G401.6 (cell line): ENCODE results near the gene C3orf62.

Experiments
- FAIRE-seq: peaks from 2 replicates; lab custom pipeline; 2012; peaks lifted over from hg19 to GRCh38; lab: Jason Lieb, UNC

The C3orf62 gene

DNA sequence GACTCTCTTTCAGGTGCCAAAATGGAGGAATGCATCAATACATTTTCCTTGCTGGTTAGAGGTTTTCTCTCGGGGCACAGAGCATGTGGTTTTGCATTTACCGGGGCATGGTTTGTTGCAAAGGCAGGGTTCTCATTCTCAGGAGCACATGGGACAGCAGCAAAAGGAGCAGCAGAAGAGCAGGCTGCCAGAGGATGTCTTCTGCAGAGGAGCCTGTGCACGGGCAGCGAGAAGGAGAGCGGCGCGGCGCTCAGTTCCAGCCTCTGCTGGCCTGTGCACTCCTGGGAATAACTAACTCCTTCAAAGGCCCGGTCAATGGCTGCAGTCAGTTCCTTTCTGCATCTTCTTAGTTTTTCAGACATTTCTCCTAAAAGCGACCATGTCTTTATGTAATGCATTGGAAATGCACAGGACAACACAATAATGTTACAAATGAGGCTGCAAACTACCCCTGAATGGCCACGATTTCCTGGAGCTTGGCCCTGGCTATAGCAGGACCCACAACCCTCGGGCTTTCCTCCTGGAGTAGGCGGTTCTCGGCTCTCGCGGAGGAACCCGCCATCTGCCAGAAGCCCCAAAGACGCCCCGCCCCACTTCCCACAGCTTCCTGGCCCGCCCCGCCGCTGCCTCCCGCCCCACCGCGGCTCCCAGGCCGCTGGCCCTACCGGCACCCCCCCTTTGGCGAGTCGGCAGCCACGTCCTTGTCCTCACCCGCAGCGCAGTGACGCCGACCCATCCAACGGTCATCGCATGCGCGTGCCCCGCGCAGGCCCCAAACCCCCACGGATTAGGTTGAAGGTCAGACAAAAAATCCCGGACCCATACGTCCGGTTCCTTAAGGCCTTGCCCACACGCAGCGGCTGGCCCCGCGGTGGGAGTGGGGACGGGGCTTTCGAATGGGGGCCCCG lies at the start of gene C3orf62:
Gene C3orf62 (minus strand): TSS at position 758 of the 908 bp plus-strand sequence. CDS start 360 bp downstream, at position 398.
- FAIRE-seq, result no peak

DNA sequence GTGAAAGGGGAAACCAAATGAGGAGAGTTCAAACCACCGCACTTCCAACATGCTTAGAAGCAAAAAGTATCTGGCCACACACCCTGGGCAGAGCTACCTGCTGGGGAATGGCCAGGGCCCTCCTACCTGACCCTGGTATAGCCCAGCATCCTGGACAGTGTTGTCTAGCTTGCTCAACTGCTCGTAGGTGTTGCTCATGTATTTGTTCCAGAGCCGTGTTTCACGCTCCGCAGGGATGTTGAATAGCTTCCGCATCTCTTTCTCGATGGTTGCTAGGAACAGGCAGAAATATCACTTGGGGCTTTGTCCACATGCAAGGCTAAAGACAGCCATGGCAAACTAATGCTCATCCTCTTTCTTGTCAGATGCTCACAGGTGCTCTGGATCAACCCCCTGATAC lies 47.7 kb upstream of the C3orf62 start:
- FAIRE-seq, result no peak

DNA sequence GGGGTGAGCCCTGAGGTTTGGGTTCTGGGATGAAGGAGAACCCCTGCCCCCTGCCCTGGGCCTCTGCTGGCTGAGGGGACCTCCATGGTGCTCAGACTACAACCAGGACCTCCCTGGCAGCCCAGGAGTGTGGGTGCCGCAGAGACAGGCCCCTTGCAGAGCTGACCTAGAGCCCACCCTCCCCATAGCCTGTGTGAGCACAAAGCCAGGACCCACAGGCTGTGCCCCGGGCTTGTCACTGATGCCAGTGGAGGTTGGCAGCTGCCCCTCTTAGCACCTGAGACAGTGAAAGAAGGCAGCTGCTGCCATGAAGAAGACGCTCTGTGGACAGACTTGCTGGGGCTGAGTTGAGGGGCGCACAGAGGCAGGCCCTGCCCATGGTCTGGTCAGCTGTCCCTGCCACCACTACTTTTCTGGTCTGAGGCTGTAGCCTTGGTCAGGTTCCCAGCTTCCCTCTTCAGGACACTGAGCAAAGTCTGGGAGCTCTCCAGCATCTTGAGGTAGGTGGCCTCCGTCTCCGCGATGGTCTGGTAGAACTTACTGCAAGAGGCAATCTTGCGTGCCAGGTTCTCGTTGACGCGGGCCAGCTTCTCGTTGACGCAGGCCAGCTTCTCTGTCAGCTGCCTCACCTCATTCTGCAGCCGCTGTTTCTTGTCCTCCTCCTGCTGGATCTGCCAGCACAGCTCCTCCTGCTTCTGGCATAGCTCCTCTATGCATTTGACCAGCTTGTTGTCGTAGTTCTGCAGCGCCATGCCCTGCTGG lies 39.8 kb upstream of the C3orf62 start:
- FAIRE-seq, result no peak

DNA sequence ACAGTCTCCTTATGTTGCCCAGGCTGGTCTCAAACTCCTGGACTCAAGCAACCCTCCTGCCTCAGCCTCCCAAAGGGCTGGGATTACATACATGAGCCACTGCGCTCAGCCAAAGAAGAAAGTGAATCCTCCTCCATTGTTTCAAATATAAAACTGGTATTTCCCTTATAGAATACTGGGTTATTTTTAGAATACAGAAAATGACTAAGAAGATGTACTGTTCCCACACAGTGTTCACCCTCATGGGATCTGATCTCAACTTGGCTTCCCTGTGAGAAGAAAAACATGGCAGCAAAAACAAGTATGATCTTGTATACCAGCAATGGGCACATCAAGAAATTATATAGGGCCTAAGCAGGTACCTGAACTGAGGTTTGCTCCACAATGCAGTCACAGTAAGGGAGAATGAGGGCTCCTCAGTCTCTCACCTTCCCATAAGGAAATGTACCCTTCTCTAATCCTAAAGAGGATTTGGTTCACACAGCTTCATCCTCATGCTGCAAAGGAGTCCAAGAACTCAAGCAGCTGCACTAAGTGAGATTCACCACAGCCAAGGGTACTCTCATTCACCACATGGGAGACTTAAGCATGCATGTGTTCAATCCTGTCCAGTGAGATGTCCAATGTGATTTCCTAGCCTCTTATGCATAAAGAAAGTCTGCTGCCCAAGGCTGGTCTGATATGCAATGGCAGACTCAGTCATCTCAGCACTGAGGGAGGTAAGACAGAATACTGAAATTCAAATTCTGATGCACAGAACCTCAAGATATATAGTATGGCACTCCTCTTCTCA lies 37.1 kb upstream of the C3orf62 start:
- FAIRE-seq, result no peak

DNA sequence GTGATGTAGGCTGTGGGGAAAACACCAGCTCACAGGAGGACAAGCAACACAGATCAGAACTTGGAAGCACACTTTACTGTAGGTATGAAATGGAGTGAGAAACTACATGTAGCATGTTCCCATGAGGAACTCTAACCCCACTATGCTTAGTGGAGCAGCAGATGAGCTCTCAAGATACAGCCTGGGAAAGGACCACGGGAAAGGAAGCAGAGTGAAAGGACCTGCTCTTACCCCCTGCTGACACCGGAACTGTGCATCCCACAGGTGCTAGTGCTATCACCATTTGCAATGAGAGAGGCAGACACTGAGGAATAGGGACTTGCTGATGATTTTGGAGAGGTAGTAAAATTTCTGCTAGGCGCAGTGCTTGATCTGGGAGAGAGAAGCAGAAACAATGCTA lies 34.3 kb upstream of the C3orf62 start:
- FAIRE-seq, result no peak

DNA sequence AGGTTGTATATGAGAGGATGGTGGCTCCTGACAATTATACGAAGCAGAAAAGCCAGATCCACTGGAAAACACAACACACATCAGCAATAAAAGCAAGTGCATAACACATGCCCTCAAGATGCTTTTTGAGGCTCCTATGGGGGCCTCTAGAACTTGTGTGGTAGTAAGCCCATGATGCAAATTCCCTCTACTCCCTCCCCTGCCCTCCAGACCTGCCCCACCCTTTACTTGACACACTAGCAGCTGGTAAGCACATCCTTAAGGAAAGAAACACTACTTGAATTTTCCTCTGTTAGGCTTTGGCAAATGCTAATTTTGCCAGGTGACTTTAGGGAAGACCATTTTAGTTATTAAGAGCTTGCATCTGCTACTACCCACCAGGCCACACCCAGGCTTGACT lies 33.6 kb upstream of the C3orf62 start:
- no peak for FAIRE-seq

DNA sequence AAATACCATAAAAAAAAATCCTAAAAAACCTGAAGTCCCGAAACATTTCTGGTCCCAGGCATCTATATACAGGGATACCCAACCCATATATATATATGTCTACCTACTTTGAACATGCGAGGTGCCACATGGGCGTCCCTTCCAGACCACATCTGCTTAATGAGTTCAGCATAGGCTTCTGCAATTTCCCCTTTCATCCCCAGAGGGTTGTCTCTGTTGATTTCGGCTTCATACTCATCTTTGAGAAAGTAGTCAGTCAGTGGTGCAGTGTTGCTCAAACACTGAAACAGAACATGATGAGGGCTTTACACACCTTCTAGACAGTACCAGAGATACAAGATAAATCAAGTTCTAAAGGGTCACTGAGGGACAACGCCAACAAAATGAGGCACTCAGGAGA lies 28.6 kb upstream of the C3orf62 start:
- FAIRE-seq, result no peak

DNA sequence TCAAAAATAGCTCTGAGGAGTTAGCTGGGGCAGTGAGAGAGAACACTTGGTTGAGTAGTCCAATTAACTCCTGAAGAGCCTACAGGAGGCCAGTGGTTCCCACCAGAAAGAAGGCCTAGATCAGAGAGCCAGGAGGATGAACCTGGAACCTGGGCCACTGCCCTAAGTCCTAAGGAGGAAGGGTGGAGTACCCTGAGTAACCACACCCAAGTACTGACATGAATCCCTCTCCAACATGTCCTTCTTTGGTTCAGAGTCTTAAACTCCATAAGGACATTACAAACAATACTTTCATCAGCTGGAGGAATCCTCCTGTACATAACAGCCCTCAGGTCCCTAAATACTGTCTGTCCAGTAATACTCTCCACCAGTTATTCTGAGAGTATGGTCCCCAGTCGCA lies 25.6 kb upstream of the C3orf62 start:
- FAIRE-seq, result no peak

DNA sequence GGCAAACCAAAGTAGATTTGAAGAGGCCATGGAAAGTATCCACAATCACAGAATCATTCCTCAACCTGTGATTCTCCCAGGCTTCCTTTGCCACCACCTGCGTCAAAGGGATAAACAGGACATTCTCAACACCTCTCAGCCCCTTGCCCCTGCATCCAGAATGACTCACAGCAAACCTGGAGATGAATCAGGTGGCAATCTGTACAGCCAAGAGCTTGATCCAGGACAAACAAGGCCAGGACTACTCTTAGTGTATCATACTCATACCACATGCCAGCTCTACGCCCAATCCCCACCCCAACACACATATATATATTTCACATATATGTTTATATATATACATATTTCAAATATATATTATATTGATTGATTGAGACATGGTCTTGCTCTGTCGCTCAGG lies 23.6 kb upstream of the C3orf62 start:
- FAIRE-seq, result no peak

DNA sequence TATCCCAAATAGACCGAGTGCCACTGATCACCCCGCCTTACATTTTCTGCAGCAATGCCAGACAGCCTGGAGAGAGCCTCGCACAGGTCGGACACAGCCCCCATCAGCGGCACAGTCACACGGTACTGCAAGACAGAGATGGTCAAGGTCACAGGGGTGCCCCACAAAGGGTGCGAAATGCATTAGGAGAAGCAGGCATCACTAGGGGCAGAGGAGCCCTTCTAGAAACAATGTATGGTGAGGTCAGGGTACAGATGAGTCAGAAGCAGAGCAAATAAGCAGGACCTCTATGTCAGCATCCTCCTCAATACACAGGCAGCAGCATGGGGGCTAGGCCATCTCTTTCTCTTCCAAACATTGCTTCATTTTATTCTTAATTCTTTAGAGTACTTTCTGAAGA lies 21.5 kb upstream of the C3orf62 start:
- no peak for FAIRE-seq

DNA sequence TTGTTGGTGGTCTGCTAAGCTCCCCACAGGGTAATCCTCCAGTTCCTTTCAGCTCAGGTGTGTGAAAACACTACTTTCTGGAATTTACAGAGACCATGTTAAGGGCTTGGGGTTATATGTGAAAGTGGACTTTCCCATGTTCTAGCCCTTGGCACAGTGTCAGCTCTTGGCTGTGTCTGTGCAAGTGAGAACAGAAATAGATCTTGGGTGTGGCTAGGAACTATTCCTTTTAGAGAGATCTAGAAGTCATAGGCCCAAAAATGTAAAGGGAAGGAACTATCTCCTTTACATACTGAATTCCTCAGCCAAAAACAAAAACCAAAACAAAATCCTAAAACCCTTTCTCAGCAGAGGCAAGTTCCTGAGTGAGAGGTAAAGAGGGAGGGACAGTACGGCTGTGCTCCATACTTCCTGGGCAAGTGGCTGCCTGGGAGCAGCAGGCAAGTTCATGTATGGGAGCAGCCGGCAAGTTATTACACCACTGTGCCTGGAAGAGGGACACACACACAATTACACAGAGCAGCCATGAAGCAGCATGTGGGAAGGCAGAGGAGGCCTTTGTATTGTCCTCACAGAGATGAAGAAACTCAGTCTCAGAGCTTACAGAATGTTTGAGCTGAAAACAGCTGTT lies 19.9 kb upstream of the C3orf62 start:
- no peak for FAIRE-seq

DNA sequence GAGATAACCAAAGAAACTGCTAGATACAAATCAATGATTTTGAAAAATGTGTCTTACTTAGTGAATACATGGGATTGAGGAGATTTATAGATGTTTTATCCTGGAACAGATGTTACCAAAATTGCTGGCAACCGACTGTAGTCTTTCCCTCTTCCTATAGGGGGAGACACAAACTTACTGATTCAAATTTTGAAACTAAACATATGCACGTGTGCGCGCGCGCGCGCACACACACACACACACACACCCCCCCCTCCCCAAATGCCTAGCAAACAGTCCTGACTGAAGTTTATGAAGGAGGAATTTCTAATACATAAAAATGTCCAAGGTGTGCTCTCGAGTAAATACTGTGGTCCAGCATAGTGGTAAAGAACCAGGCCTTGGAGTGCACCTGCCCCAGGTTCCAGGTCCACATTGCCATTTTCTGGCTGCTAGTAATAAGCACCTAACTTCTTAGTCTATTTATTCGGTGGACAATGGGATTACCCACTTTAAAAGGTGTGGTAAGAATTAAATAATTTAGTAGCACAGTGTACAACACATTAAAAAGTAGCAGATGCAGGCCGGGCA lies 18.5 kb upstream of the C3orf62 start:
- FAIRE-seq, result peak; percentile 21

DNA sequence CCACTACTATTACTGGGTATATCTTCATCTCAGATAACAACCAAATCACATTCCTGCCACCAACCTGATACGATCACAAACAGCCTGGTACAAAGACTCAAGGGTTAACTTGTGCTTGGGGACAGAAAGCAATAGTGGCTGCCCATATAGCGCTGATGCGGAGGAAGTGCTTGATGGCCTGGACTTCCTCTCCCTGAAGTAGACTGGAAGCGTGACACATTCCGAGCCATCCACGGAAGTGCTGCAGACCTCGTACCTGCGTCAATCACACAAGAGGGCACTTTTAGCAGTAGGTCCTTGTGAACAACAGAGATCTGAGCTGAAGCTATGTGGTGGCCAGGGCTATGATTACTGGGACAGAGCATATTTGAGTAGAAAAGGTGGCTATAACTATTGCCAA lies 17.3 kb upstream of the C3orf62 start:
- FAIRE-seq, result no peak

DNA sequence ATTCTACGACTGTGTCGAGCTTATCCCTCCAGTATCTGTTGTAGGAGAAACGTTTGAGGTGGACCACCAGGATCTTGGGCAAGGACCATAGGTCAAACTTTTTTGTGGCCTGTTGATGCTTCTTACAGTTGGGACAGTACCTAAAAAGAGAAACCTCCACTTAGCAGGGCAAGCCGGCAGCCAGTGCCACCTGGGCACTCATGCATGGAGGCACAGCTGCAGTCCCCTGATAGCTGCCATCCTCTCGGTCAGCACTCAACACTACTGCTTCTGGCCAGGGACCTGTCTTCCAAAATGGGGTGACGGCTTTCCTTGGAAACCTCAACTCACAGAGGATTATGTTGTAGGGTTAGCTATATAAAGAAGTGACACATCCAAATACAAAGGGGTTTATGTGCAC lies 7.0 kb upstream of the C3orf62 start:
- FAIRE-seq, result no peak

DNA sequence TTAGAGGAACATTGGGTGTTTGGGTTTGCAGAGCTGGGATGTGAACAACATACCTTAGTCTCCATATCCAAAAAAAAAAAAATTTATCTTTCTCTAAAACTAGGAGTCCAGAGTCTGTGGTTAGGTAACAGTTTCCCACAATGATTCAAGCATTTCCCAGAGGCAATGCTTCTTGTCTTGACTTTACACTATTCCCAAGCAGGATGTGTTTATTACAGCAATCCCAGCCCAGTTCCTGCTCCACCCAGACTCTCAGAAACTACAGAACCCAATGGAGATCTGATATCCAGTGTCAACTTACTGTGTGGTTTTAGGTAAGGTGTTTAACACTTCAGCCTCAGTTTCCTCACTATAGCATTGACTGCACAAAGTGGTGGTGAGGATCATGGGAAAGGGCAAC lies 2.3 kb upstream of the C3orf62 start:
- FAIRE-seq, result no peak

DNA sequence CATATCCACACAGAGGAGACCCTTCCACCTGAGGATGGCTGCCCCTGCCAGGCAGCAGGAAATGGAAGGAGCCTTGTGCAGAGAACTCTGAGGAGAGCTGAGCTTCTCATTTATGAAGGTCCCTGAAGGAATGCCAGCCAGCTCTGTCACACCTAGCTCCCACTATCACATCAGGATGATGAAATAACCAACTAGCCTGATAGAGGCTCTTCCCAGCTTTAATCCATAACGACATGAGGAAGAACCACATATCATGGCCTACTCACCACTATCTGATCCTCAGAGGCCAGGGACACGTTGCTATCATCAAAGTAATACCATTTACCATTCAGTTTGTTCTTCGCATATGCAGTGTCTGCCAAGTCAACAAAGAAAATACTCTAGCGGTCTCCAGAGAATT lies 1.5 kb upstream of the C3orf62 start:
- no peak for FAIRE-seq

DNA sequence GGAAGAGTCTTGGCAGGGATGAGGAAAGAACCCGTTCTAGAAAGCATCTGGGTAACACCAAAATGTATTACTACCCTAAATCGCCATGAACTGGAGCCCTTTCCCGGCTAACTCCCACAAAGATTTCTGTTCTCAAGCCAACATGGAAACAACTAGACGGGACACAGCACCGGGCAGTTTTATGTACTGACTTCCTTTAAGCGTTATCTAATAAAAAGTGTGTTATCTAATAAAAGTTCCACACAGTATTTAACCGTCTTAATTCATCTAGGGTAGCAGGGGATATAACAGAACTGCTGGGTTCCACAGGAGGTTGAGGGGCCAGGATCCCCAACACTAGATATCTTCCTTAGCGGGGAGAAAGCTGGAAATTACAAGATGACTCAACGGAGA lies 347 bp upstream of the C3orf62 start:
- FAIRE-seq, result no peak

DNA sequence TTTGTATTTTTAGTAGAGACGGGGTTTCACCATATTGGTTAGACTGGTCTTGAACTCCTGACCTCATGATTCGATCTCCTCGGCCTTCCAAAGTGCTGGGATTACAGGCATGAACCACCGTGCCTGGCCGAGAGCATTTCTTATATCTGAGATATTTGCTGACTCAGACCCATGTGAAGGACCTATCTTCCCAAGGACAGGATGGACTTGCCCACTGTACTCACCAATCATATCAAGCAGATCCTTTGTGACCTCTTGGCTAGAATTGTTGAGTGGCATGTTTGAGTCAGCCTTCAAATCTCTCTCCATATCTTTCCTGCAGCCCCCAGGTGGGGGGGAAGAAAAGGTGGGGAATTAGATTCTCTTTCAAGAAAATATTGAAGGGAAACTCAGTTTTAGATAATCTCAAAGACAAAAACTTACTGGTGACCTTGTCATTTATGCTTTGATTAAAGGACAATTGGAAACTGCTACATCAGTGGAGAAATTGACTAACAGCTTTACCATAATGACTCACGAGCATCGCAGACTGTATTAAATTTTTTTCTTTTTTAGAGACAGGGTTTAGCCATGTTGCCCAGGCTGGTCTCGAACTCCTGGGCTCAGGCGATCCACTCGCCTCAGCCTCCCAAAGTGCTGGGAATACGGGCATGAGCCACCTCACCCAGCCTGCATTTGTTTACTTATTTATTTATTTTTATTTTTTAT lies 3.1 kb downstream of the C3orf62 start:
- no peak for FAIRE-seq

DNA sequence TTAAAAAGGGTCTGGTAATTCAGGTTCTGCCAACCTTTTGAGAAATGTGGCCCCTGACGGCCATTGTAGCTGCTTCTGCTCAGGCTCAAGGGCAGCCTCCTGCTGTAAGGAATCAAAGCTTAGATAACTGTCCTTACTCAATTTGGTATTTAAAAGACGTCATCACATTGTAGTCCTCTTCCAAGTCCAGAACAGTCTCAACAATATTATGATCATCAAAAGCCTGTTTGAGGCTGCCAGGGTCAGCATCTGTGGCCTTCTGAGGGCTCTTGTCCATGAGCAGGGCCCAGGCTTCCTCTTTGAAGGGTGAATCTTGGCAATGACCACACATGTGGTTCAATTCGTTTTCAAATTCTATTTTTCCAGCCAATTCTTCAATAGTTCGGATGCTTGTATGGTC lies 6.0 kb downstream of the C3orf62 start:
- no peak for FAIRE-seq

DNA sequence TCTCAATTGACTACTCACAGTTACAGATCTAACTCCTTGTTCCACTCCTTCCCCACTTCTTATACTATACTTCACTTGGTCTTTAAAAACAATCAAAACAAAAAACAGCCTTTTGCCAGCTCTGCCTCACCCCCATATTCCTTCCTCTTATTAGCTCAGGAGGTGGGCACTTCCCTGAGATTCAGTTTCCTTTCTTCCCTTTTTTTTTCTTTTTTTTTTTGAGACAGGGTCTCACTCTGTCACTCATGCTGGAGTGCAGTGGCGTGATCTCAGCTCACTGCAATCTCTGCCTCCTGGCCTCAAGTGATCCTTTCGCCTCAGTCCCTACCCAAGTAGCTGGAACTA lies 6.9 kb downstream of the C3orf62 start:
- no peak for FAIRE-seq

DNA sequence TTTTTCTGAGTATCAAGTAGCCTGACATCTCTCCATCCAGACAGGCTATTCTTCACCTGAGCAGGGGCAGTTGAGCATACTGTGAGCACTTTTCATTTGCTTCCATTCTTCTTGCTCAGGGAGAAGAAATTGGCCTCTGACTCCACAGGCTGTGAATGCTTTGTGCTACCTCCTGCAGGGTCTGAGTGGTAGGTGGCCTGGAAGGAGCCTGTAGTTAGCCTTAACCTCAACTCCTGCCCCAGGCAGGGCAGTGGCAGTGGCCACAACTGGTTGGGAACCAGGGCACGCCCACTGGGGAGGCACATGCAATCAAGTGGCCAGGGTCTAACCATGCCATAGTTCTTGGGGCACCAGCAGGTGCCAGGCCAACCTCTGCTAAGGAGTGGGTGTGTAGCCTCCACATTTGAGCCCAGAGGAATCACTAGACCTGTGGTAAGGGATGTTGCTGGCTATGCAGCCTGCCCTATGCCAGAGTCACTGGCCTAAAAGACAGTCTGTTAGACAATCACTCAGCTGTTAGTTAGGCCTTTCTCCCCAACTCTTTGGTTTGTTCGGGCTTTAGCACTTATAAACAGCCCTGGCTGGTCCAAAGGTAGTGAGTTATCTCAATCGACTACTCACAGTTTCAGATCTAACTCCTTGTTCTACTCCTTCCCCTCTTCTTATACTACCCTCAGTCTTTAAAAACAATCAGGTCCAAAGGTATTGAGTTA lies 7.4 kb downstream of the C3orf62 start:
- no peak for FAIRE-seq
